HL-60/S4 (cell line): Measurements from ENCODE around the gene KLRC3.

Experiments used
- in situ Hi-C: fragments of 300-500 bp; cut with MboI; formaldehyde crosslinking; loops from 2 replicates; pipeline ENCODE4 v1.14.3; 2022; ENCODE audit warnings: low sequenced_read_pairs

The KLRC3 gene

GRCh38 chr12:10371893-10372535 is 48.4 kb downstream of the KLRC3 start:
- in situ Hi-C loops, result loop anchor here (25.0 kb wide), 1 partner anchor 190 kb away; no protein-coding TSS in a partner anchor

GRCh38 chr12:10369557-10370415 is 50.6 kb downstream of the KLRC3 start:
- in situ Hi-C loops, result loop anchor here (25.0 kb wide), 1 partner anchor 193 kb away; no protein-coding TSS in a partner anchor

GRCh38 chr12:10368206-10369171 is 51.9 kb downstream of the KLRC3 start:
- in situ Hi-C loops, result loop anchor here (25.0 kb wide), 1 partner anchor 194 kb away; no protein-coding TSS in a partner anchor

- in situ Hi-C loops, result loop anchor here (25.0 kb wide), 1 partner anchor 195 kb away; no protein-coding TSS in a partner anchor
Observed at GRCh38 chr12:10367714-10368113, 52.7 kb downstream of the KLRC3 start.

- in situ Hi-C loops, result loop anchor here (25.0 kb wide), 1 partner anchor 195 kb away; no protein-coding TSS in a partner anchor
Observed at GRCh38 chr12:10366875-10367274, 53.5 kb downstream of the KLRC3 start.

GRCh38 chr12:10365696-10366405 is 54.5 kb downstream of the KLRC3 start:
- in situ Hi-C loops, result loop anchor here (25.0 kb wide), 1 partner anchor 196 kb away; no protein-coding TSS in a partner anchor

- in situ Hi-C loops, result loop anchor here (25.0 kb wide), 1 partner anchor 197 kb away; no protein-coding TSS in a partner anchor
Observed at GRCh38 chr12:10364815-10365622, 55.4 kb downstream of the KLRC3 start.

- in situ Hi-C loops, result loop anchor here (25.0 kb wide), 1 partner anchor 198 kb away; no protein-coding TSS in a partner anchor
Observed at GRCh38 chr12:10363914-10364814, 56.2 kb downstream of the KLRC3 start.

- in situ Hi-C loops, result loop anchor here (25.0 kb wide), 1 partner anchor 199 kb away; no protein-coding TSS in a partner anchor
Observed at GRCh38 chr12:10363658-10363913, 56.8 kb downstream of the KLRC3 start.

GRCh38 chr12:10362828-10363657 is 57.4 kb downstream of the KLRC3 start:
- in situ Hi-C loops, result loop anchor here (25.0 kb wide), 1 partner anchor 199 kb away; no protein-coding TSS in a partner anchor

GRCh38 chr12:10362325-10362724 is 58.1 kb downstream of the KLRC3 start:
- in situ Hi-C loops, result loop anchor here (25.0 kb wide), 1 partner anchor 200 kb away; no protein-coding TSS in a partner anchor
